ENCODE results near the gene USP20.

USP20 gene

DNA sequence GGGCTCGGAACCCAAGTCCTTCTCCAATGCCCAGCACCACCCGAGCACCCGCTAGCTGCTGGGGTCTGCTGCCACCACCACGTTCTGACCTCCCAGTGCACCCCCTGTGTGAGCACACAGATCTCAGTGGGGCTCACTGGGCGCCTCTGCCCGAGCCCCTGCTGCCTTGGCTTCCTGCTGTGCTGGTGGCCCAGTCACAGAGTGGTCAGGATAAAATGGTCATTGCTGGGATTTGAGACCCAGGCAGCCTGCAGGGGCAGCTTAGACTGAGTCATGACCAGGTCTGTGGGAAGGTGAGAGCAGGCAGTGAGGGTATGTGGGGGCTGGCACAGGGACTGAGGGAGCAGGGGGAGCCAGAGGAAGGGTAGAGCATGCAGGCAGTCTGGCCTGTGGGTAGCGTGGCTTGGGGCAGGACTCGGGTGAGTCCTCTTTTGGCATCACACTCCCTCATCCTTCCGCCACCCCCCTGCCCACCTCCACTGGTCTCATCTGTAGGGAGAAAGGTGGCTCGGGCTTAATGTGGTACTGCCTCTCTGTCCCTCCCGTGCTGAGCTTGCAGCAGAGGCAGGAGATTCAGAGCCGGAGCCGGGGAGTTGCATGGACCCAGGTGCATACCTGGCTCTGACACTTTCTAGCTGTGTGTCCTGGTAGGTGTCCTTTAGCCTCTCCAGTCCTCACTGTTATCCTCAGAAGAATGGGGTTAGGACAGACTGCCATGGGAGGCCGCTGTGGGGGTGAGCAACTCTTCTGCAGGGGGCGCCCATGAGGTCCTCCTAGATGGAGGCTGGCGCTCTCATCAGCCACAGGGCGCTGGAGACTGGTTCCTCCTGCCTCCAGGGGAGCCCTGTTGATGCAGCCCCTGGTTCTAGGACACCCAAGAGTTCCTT, 32.1 kb downstream of the USP20 start:
- no peak for DNase-seq (ENCODE audit: extremely low spot score)
- CTCF ChIA-PET = no interaction called here
- POLR2A ChIA-PET = no interaction called here
- TF ChIP-seq LEF1 (IDR thresholded peaks at IDR 0.05; ENCODE audit: borderline replicate concordance) = no peak
- TF ChIP-seq ELF4 (IDR thresholded peaks at IDR 0.05) = no peak
- no peak for TF ChIP-seq PKNOX1 (IDR thresholded peaks at IDR 0.05)
- no peak for TF ChIP-seq CTBP1 (IDR thresholded peaks at IDR 0.05; ENCODE audit: borderline replicate concordance)
- no peak for TF ChIP-seq FOXM1 (IDR thresholded peaks at IDR 0.05; ENCODE audit: borderline replicate concordance)
- no peak for TF ChIP-seq SUZ12 (IDR thresholded peaks at IDR 0.05)
- no peak for TF ChIP-seq TARDBP (IDR thresholded peaks at IDR 0.05)
- TF ChIP-seq NFRKB (IDR thresholded peaks at IDR 0.05) = no peak
- TF ChIP-seq L3MBTL2 (conservative IDR thresholded peaks at IDR 0.05) = no peak
- no peak for TF ChIP-seq ZNF384 (IDR thresholded peaks at IDR 0.05)
- TF ChIP-seq ARNT (IDR thresholded peaks at IDR 0.05) = no peak
- TF ChIP-seq FOXK2 (IDR thresholded peaks at IDR 0.05) = no peak
- no peak for TF ChIP-seq SP1 (IDR thresholded peaks at IDR 0.05)
- TF ChIP-seq HDGF (IDR thresholded peaks at IDR 0.05; ENCODE audit: borderline replicate concordance) = no peak
- no peak for TF ChIP-seq BHLHE40 (IDR thresholded peaks at IDR 0.05; ENCODE audit: borderline replicate concordance)

- POLR2A ChIA-PET = no interaction called here
These were observed 33.0 kb downstream of the USP20 start for GRCh38 chr9:129868023-129868871.

DNA sequence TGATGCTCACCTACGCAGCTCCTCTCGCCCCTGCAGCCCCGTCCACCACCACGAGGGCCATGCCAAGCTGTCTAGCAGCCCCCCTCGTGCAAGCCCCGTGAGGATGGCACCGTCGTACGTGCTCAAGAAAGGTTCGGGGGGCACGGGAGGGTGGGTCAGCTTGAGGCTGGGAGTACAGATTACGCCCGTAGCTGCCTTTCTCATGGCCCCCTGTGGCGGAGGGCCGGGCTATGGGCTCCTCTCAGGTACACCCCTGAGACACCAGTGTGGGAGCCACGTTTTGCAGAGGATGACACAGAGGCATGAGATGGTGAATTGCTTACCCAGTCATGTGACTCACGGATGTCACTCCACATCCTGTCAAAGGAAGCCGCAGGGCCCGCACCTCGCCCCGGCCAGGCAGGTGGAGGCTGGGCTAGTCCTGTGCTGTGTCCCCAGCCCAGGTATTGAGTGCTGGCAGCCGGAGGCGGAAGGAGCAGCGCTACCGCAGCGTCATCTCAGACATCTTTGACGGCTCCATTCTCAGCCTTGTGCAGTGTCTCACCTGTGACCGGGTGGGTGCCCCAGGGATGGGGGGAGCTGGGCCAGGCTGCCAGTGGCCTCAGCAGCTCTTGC, 33.7 kb downstream of the USP20 start:
- TF ChIP-seq L3MBTL2 (conservative IDR thresholded peaks at IDR 0.05) (no peak), NFRKB (IDR thresholded peaks at IDR 0.05) (no peak), HDGF (IDR thresholded peaks at IDR 0.05; ENCODE audit: borderline replicate concordance) (no peak), CTBP1 (IDR thresholded peaks at IDR 0.05; ENCODE audit: borderline replicate concordance) (no peak), FOXM1 (IDR thresholded peaks at IDR 0.05; ENCODE audit: borderline replicate concordance) (no peak), ZNF384 (IDR thresholded peaks at IDR 0.05) (no peak), FOXK2 (IDR thresholded peaks at IDR 0.05) (no peak), ARNT (IDR thresholded peaks at IDR 0.05) (no peak), SUZ12 (IDR thresholded peaks at IDR 0.05) (no peak), ELF4 (IDR thresholded peaks at IDR 0.05) (no peak), TARDBP (IDR thresholded peaks at IDR 0.05) (no peak), LEF1 (IDR thresholded peaks at IDR 0.05; ENCODE audit: borderline replicate concordance) (no peak), PKNOX1 (IDR thresholded peaks at IDR 0.05) (no peak), BHLHE40 (IDR thresholded peaks at IDR 0.05; ENCODE audit: borderline replicate concordance) (no peak), SP1 (IDR thresholded peaks at IDR 0.05) (no peak), FOXA1 (IDR thresholded peaks at IDR 0.05) (no peak)
- DNase-seq (ENCODE audit: extremely low spot score) = no peak
- ChIA-PET CTCF (no interaction called here), POLR2A (no interaction called here)

More at GRCh38 chr9:129868023-129868871, 33.0 kb downstream of the USP20 start:
- no peak for DNase-seq (ENCODE audit: extremely low spot score)
- CTCF ChIA-PET = no interaction called here
- TF ChIP-seq PKNOX1 (IDR thresholded peaks at IDR 0.05) = no peak
- TF ChIP-seq LEF1 (IDR thresholded peaks at IDR 0.05; ENCODE audit: borderline replicate concordance) = no peak
- no peak for TF ChIP-seq SP1 (IDR thresholded peaks at IDR 0.05)
- no peak for TF ChIP-seq ARNT (IDR thresholded peaks at IDR 0.05)
- TF ChIP-seq HDGF (IDR thresholded peaks at IDR 0.05; ENCODE audit: borderline replicate concordance) = no peak
- no peak for TF ChIP-seq SUZ12 (IDR thresholded peaks at IDR 0.05)
- no peak for TF ChIP-seq FOXA1 (IDR thresholded peaks at IDR 0.05)
- no peak for TF ChIP-seq BHLHE40 (IDR thresholded peaks at IDR 0.05; ENCODE audit: borderline replicate concordance)
- TF ChIP-seq FOXK2 (IDR thresholded peaks at IDR 0.05) = no peak
- TF ChIP-seq TARDBP (IDR thresholded peaks at IDR 0.05) = no peak
- TF ChIP-seq FOXM1 (IDR thresholded peaks at IDR 0.05; ENCODE audit: borderline replicate concordance) = no peak
- TF ChIP-seq ZNF384 (IDR thresholded peaks at IDR 0.05) = no peak

DNA sequence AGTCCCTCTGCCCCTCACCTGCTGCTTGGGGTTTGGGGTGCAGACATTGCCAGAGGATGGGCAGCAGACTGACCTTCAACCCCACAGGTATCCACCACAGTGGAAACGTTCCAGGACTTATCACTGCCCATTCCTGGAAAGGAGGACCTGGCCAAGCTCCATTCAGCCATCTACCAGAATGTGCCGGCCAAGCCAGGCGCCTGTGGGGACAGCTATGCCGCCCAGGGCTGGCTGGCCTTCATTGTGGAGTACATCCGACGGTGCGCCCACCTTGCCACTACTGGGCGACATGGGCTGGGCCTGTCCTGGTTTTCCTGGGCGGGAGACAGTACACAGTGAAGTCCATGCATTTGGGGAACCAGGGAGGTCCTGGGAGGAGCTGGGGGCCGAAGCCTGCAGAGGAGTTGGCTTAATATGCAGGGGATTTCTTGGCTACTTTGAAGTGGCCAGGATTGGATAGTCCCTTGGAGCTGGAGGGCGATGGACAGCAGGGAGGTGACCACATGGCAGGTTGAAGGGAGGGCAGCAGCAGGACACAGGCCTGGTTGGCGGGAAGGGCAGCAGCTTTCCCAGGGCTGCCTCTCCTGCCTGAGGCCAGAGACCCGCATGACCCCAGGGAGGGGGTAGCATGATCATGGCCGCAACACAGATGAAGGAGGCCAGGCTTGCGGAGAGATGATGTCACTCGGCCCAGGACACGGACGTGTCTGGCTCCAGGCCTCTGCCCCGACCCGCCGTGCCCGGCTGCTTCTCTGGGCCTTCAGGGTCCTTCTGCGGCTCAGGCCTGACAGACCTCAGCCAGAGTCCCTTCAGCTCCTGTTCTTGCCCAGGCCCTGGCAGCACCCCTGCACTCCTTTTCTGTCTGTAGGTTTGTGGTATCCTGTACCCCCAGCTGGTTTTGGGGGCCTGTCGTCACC, 34.6 kb downstream of the USP20 start:
- POLR2A ChIA-PET = no interaction called here

More for the DNA sequence above, 34.6 kb downstream of the USP20 start:
- CTCF ChIA-PET = no interaction called here
- no peak for TF ChIP-seq ZNF384 (IDR thresholded peaks at IDR 0.05)
- no peak for TF ChIP-seq NFRKB (IDR thresholded peaks at IDR 0.05)
- no peak for TF ChIP-seq TARDBP (IDR thresholded peaks at IDR 0.05)
- no peak for TF ChIP-seq SP1 (IDR thresholded peaks at IDR 0.05)
- TF ChIP-seq ARNT (IDR thresholded peaks at IDR 0.05) = no peak
- TF ChIP-seq LEF1 (IDR thresholded peaks at IDR 0.05; ENCODE audit: borderline replicate concordance) = no peak
- TF ChIP-seq ELF4 (IDR thresholded peaks at IDR 0.05) = no peak
- TF ChIP-seq HDGF (IDR thresholded peaks at IDR 0.05; ENCODE audit: borderline replicate concordance) = no peak
- no peak for TF ChIP-seq FOXK2 (IDR thresholded peaks at IDR 0.05)
- TF ChIP-seq FOXA1 (IDR thresholded peaks at IDR 0.05) = no peak
- no peak for TF ChIP-seq FOXM1 (IDR thresholded peaks at IDR 0.05; ENCODE audit: borderline replicate concordance)
- TF ChIP-seq L3MBTL2 (conservative IDR thresholded peaks at IDR 0.05) = no peak
- no peak for TF ChIP-seq SUZ12 (IDR thresholded peaks at IDR 0.05)
- DNase-seq (ENCODE audit: extremely low spot score) = no peak
